Mesothelial cell of epicardium (in vitro differentiated cells): ENCODE measurements around the gene SYK. TPM values are rescaled to one million over a fixed set of nuclear protein-coding genes. Genes with fewer than 3 reads are reported as not detected.

Experiments
- DNase-seq, 2 experiments: peaks; one replicate each; pipeline ENCODE4 v3.0.0; 2021; ENCODE audit warnings: low spot score in 2 of 2; ENCODE audit not compliant: unreplicated experiment in 2 of 2
- H3K27ac Mint-ChIP-seq: 2 replicates; pipeline ENCODE4 v1.8.0; 2021; ENCODE audit warnings: mixed read lengths
- H3K27me3 Mint-ChIP-seq: 2 replicates; pipeline ENCODE4 v1.8.0; 2021; ENCODE audit warnings: low read depth, mixed read lengths
- H3K36me3 Mint-ChIP-seq: 2 replicates; pipeline ENCODE4 v1.8.0; 2021; ENCODE audit warnings: mixed read lengths
- H3K4me1 Mint-ChIP-seq: 2 replicates; pipeline ENCODE4 v1.8.0; 2021; ENCODE audit warnings: mixed read lengths
- H3K4me3 Mint-ChIP-seq: 2 replicates; pipeline ENCODE4 v1.8.0; 2021; ENCODE audit warnings: mild to moderate bottlenecking, moderate library complexity, mixed read lengths
- H3K9me3 Mint-ChIP-seq: 2 replicates; pipeline ENCODE4 v1.8.0; 2021; ENCODE audit warnings: mixed read lengths
- total RNA-seq: library from RNA; stranded (reverse); gene quantifications from 3 replicates; pipeline ENCODE4 v1.2.1, GENCODE V29; 2021
- TF ChIP-seq, protein P1 (sequence below): fragments of 200-600 bp; sonication (generic); IDR thresholded peaks from one replicate; pipeline ENCODE4 v1.5.0; 2021; ENCODE audit warnings: antibody characterized with exemption; ENCODE audit not compliant: unreplicated experiment

SYK gene
- total RNA-seq, 1 donor from 2014 or later, result 3.8 TPM

DNA sequence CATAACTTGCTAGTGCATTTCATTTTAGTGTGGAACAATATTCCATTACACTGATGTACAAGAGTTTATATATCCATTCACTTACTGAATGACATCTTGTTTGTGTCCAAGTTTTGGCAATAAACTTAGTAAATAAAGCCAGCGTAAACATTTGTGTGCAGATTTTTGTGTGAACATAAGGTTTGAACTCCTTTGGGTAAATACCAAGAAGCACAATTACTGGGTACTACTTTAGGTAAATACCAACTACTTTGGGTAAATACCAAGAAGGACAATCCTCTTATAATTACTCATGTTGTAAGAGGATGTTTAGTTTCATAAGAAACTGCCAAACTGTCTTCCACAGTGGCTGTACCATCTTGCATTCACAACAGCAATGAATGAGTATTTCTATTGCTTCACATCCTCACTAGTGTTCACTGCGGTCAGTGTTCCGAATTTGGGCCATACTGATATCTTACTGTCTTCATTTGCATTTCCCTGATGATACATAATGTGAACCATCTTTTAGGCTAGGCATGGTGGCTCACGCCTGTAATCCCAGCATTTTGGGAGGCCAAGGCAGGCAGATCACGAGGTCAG is 2.3 kb upstream of the SYK start:
- H3K4me1 Mint-ChIP-seq, result peaks cover 9% of the 10 kb centered on the region
- peaks cover 74% of the 10 kb centered on the region for H3K27me3 Mint-ChIP-seq
- H3K4me3 Mint-ChIP-seq, result no peak overlapping the region
- TF ChIP-seq, protein P1, sequence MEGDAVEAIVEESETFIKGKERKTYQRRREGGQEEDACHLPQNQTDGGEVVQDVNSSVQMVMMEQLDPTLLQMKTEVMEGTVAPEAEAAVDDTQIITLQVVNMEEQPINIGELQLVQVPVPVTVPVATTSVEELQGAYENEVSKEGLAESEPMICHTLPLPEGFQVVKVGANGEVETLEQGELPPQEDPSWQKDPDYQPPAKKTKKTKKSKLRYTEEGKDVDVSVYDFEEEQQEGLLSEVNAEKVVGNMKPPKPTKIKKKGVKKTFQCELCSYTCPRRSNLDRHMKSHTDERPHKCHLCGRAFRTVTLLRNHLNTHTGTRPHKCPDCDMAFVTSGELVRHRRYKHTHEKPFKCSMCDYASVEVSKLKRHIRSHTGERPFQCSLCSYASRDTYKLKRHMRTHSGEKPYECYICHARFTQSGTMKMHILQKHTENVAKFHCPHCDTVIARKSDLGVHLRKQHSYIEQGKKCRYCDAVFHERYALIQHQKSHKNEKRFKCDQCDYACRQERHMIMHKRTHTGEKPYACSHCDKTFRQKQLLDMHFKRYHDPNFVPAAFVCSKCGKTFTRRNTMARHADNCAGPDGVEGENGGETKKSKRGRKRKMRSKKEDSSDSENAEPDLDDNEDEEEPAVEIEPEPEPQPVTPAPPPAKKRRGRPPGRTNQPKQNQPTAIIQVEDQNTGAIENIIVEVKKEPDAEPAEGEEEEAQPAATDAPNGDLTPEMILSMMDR, result no peak
- H3K27ac Mint-ChIP-seq, result no peak overlapping the region
- no peak for DNase-seq
- no peaks in the 10 kb centered on the region for H3K36me3 Mint-ChIP-seq
- no peaks in the 10 kb centered on the region for H3K9me3 Mint-ChIP-seq

DNA sequence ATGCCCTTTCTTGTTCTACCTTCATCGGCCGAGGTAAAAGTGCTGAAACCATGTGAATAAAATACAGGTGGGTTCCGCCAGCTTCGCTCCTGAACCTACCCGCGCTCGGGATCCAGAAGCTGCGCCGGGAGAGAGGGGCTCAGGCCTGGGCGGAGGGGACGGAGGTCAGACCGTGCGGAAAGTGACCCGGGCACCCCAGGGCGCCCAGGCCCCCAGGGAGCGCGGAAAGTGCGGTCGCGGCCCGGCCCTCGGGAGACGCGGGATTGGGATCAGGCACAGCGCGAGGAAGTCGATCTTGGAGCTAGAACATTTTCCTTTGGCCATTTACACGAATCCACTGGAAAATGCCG is 329 bp downstream of the SYK start:
- H3K27me3 Mint-ChIP-seq, result peaks cover 80% of the 10 kb centered on the region
- H3K36me3 Mint-ChIP-seq, result no peaks in the 10 kb centered on the region
- peak overlapping the region; percentile 74 for H3K4me3 Mint-ChIP-seq
- no peaks in the 10 kb centered on the region for H3K9me3 Mint-ChIP-seq
- H3K27ac Mint-ChIP-seq, result no peak overlapping the region
- DNase-seq, result no peak
- TF ChIP-seq, protein P1, result no peak
- H3K4me1 Mint-ChIP-seq, result peaks cover 19% of the 10 kb centered on the region

DNA sequence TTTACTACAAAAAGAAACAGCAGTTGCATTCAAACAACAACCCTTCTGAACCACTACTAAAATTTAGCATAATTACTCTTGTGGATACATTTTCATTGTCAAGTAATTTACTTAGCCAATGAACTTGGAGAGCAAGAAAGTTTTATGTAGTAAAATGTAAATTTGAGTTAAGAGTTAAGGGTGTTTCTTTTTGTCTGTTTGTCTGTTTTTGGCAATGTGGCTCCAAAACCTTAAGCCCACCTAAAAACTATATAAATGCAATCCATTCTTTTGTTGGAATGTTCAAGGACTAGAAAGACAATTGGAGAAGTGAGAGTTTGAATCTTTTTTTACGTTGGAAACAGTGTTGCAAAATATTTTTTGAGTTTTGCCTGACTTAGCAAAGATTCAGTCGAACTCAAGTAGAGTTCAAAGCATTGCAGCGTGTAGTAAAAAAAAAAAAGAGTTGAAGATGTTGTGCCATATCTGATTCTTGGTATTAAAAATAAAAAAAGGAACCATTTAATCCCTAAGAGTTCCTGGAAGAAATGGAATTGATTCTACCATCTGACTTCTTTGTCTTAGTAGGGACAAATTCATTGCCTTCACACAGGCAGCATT is 867 bp downstream of the SYK start:
- Mint-ChIP-seq H3K36me3 (no peaks in the 10 kb centered on the region), H3K27ac (no peak overlapping the region), H3K9me3 (no peaks in the 10 kb centered on the region), H3K27me3 (peaks cover 78% of the 10 kb centered on the region), H3K4me1 (peaks cover 19% of the 10 kb centered on the region), H3K4me3 (peak overlapping the region; percentile 74)
- DNase-seq, result no peak
- TF ChIP-seq, protein P1, result no peak

DNA sequence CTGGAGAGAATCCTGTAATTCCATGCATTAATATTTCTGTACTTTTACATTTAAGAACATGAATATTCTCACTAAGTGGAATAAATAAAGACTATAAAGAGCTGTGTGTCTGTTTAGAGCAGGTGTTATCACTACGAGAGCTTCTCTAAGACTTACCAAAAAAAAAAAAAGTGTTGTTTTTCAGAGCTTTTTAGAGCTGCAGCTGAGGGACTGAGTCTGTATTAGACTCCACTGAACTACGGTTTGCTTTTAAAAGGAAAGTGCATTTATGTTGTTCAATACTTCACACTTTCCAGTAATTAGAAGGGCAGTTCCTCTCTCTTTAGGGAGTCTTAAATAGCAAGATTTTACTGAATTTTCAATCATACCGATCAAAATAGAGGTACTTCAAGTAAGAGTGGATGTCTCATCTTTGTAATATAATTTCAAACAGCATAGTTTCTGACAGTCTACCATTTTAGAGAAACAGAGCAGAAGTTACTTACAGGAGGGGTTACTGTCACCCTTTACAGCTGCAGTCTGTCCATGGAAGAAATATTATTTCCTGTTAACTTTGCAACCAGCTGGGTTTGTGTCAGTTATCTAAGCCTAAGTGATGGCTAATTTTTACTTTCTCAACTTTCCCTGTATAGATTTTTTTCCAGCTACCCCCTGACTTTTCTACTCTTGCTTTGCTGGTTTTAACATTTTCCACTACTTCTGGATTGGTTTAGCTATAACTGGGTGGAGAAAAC is 2.4 kb downstream of the SYK start:
- Mint-ChIP-seq H3K4me3 (no peak overlapping the region), H3K27ac (no peak overlapping the region), H3K36me3 (no peaks in the 10 kb centered on the region), H3K9me3 (no peaks in the 10 kb centered on the region), H3K27me3 (peaks cover 82% of the 10 kb centered on the region), H3K4me1 (peaks cover 19% of the 10 kb centered on the region)
- TF ChIP-seq, protein P1, result no peak
- no peak for DNase-seq

DNA sequence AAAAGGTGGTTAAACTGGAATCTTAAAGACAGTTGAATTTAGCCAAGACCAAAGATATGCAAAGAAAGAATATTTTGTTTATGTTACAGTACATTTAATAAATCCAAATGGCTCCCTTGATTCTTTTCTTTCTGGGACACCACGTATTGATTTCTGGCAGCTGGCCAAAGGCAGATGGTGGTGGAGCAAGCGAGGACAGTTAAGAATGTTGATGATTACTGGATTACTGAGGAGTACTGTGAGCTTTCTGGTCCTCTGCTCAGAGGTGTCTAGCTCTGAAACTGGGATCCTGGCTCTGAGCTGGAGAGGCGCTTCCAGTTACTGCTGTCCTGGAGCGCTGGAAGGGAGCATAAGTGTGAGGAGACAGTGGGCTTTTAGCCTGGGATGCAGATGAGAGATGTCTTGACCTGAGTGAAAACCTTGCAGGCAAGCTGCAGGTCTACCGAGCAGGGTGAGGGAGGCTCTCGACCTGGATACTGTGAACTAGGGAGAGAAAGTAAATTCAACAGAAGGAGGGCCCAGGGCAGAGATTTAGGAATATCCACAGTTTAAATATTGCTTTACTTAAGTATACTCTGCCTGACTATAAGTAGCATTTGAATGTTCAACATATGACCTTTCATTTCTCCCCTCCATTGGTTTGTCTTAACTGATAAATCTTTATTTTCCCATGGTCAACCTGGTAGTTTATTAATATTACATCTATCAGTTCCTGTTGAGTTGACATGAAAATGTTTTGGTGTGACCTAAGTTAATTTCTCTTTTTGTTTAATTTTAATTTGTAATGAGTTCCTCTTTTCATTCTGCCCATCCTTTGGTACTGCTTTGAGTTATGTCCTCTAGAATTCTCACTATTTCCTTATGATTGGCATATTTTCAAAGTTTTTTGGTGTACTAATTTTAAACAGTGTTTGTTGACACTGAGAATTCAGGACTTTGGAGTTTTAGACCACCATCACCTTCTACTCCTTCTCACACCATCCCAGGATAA is 3.7 kb downstream of the SYK start:
- H3K36me3 Mint-ChIP-seq, result no peaks in the 10 kb centered on the region
- H3K27me3 Mint-ChIP-seq, result peaks cover 76% of the 10 kb centered on the region
- H3K9me3 Mint-ChIP-seq, result no peaks in the 10 kb centered on the region
- H3K4me3 Mint-ChIP-seq, result no peak overlapping the region
- H3K27ac Mint-ChIP-seq, result no peak overlapping the region
- TF ChIP-seq, protein P1, result no peak
- DNase-seq, result no peak
- peaks cover 19% of the 10 kb centered on the region for H3K4me1 Mint-ChIP-seq
